Posterior vena cava (tissue), 2 donors: Measurements from ENCODE around the gene NCMAP. TPM values are rescaled to one million over a fixed set of nuclear protein-coding genes. Genes with fewer than 3 reads are reported as not detected.

ENCODE experiments used
- DNase-seq: peaks from one replicate; pipeline ENCODE4 v3.0.0-alpha.2; 2020; ENCODE audit warnings: low spot score
- intact Hi-C, 2 donors: fragments of 100-400 bp; cut with DNase I; formaldehyde crosslinking; loops; one replicate each; pipeline versions ENCODE4 v1.14.1 to v1.14.2; 2022 to 2023
- total RNA-seq, 2 donors: library from RNA; stranded (reverse); fragmentation: NEBNext Ultra II Directional; extraction: Animal tissue kit (Norgen Biotek cat#: 25700); gene quantifications; one replicate each; pipeline ENCODE4 v1.2.1, GENCODE V29; 2021
- donor health status: DM: yes; HTN: yes; CAD: no.
- donor health status: DM: yes; HTN: yes; CAD: no.

The NCMAP gene
- total RNA-seq, 2 donors from 2014 or later, result not detected

DNA sequence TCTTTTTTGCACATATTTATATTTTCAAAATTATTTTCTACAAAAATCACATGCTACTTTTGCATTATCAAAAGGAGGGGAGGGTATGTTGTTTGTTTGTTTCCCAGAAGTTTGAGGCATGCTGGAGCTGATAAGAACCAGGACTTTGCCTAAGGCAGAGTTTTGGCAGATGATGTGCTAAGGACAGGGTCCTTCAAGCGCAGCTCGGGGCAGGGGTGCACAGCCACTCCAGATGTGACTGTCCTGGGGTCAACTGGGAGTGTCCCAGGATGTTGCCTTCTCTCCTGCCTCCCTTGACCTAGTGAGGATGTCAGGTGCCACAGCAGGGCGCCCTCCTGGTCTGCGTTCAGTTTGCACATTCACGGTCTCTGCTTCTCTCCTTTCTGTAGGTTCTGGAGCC, 44.7 kb downstream of the NCMAP start:
- intact Hi-C loops, result no loop called here
- DNase-seq, result no peak

DNA sequence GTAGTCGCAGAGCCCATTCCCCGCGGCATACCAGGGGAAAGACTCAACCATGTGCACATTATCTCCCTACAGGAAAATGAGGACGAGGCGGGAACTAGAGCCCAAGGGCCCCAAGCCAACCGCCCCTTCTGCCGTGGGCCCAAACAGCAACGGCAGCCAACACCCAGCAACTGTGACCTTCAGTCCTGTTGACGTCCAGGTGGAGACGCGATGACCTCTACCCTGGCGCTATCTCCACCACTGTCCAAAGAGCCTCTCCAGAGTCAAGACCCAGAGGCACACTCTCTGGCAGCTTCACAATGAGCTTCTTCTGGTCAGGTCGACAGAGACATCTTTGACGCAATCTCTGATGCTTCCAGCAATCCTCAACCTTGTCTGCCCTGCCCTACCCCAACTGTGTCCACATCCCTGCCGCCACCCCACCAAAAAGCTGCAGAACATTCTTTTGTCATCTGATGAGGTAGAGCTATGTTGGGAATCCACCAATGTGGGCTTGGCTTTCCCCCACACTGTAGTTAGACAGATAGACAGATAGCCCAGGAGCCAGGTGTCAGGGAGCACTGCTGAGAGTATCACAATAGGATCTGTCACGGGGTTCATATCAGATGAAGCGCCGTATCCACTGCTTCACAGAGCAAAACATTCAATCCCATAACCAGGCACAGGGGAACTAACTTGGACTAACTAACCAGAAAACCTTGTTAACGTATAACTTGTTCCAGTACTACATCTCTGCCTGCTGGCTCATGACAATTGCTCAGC, 49.8 kb downstream of the NCMAP start:
- intact Hi-C loops, result no loop called here
- no peak for DNase-seq

- intact Hi-C loops, result no loop called here
- DNase-seq, result no peak
Observed at GRCh38 chr1:24606296-24606605, 50.4 kb downstream of the NCMAP start.

- no peak for DNase-seq
- intact Hi-C loops, result no loop called here
Observed at GRCh38 chr1:24606621-24607020, 50.7 kb downstream of the NCMAP start.

- intact Hi-C loops, result no loop called here
- no peak for DNase-seq
Observed at GRCh38 chr1:24609949-24610517, 54.1 kb downstream of the NCMAP start.

DNA sequence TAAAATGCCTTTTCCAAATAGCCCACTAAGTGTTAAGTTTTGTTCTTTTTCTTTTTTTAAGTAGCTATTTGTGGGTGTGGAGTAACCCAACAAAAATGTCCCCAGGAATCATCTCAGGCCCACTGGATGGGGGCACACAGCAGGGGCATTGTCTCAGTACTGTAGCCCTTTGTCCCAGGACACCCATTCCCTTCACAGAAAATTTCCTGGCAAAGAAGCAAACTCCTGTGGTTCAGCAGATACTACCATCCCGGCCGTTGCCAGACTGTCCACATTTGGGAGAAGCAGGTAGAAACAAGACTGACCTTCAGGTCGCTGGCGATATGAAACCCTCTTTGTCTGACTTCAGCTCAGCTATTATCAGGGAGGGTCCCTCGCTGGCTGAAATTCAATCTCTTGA, 63.5 kb downstream of the NCMAP start:
- intact Hi-C loops, result no loop called here
- no peak for DNase-seq

DNA sequence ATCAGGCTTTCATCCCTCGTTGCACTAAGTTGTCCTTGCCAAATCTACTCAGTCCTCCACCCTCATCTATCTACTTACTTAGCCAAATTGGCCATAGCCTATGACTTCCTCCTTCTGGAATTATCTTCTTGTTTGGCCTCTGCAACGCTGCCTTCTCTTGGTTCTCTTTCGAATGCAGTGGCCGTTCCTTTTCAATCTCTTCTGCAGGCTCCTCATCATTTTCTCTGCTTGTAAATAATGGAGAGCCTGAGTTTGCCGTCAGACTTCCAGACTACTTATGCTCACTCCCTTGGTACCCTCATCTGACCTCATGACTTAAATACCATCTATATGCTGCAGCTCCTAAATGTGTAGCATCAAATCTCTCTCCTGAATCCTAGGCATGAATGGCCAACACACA, 64.8 kb downstream of the NCMAP start:
- intact Hi-C loops, result no loop called here
- no peak for DNase-seq

GRCh38 chr1:24621121-24621520, 65.2 kb downstream of the NCMAP start:
- no peak for DNase-seq
- intact Hi-C loops, result no loop called here

DNA sequence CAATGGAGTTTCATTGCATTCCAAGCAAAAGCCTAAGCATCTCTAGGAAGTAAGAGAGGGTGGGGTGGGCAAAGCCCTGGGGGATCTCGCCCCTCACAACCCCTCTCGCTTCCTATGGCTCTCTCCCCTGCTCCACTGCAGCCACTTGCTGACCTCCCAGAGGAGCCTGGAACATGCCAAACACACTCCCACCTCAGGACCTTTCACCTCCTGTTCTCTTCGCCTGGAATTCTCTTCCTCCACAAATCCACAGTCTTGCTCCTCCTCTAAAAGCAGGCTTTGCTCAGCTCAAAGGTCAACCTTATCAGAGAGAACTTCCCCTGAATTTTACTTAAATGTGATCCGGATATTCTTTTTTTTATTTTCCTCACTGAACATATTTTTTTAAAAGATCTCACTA, 66.3 kb downstream of the NCMAP start:
- no peak for DNase-seq
- intact Hi-C loops, result no loop called here

- intact Hi-C loops, result no loop called here
- DNase-seq, result no peak
Observed at GRCh38 chr1:24632832-24633175, 76.9 kb downstream of the NCMAP start.

- intact Hi-C loops, result no loop called here
Observed at GRCh38 chr1:24635195-24635843, 79.4 kb downstream of the NCMAP start.

GRCh38 chr1:24636661-24637357, 80.9 kb downstream of the NCMAP start:
- no peak for DNase-seq
- intact Hi-C loops, result no loop called here

More at GRCh38 chr1:24635195-24635843, 79.4 kb downstream of the NCMAP start:
- no peak for DNase-seq

DNA sequence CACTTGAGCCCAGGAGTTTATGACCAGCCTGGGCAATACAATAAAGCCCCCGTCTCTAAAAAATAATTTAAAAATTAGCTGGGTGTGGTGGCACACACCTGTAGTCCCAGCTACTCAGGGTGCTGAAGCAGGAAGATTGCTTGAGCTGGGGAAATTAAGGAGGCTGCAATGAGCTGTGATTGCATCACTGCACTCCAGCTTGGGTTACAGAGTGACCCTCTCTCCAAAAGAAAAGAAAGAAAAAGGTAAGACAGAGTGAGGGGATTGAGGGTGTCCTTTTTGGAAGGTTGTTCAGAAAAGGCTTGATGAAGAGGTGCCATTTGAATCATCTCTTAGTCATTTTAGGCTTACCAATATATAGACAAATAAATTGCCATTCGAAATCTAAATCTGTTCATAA, 83.2 kb downstream of the NCMAP start:
- no peak for DNase-seq
- intact Hi-C loops, result no loop called here

DNA sequence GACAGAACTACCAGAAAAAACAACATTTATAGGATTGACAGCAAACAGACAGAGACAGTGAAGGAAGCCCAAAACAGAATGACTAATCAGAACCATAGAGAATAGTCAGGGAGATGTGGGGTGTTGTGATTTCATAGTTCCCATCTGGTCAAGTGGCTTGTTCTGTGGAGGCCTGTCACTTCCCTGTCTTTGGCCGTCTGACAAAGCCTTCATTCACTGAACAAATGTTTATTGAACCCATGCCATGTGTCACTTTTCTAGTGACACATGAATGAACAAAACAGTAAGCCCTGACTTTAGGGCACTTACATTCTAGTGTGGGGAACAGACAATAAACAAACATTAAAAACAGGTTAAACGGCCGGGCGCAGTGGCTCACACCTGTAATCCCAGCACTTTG, 84.0 kb downstream of the NCMAP start:
- no peak for DNase-seq
- intact Hi-C loops, result no loop called here

DNA sequence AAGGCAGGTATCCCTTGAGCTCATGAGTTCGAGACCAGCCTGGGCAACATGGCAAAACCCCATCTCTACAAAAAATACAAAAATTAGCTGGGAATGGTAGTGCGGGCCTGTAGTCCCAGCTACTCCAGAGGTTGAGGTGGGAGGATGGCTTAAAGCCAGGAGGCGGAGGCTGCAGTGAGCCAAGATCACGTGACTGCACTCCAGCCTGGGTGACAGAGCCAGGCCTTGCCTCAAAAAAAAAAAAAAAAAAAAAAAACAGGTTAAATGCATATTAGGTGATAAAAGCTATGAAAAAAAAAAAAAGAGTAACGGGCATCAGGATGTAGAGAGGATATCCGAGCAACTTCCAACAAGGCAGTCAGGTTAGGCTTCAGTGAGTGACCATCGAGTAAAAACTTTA, 84.4 kb downstream of the NCMAP start:
- intact Hi-C loops, result no loop called here
- DNase-seq, result no peak

GRCh38 chr1:24641646-24642151, 85.8 kb downstream of the NCMAP start:
- peak; percentile 88 for DNase-seq
- intact Hi-C loops, result no loop called here

DNA sequence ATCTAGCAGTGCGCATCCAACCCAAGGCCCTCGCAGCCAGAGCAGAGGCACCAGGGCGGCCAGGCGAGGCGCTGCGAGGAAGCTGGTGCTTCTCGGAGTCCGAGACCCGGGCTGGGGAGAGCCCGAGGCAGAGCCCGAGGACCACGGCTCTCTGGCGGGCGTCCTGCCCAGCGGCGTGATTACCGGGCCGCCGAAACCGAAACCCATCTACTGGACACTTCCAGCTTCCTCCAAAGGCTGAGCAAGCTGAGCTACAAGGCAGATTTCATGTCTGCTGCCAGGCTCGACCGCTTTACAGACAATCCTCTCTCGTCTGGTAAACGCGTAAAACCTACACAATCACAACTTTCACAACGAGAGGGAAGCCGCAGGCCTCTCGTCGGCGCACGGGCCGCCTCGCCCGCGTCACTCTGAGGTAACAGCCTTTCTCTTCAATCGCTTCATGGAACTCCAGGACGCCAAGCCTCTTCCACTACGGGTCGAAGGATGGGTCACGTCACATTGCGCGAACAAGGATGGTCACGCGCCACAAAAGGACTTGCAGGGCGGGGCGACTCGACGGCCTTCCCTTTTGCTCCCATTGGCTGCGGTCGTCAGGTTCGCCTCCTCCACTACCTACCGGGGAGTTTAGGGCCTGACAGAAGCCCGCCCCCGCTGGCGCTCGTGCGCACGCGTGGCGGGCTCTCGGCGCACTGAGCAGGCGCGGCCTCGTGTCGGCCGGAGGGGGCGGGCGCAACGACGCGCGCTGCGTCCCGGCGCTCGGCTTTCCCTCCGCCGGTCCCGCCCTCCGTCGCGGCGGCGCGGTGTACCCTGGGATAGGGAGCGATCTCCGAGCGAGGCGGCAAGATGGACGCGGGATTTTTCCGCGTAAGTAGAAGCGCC, 86.8 kb downstream of the NCMAP start, which contains the start of gene SRRM1:
TSS of gene SRRM1 (plus strand) at position 822 of the 882 bp plus-strand sequence. CDS start at position 847, 25 bp downstream.
- intact Hi-C loops, result no loop called here
- peak; percentile 100 for DNase-seq

DNA sequence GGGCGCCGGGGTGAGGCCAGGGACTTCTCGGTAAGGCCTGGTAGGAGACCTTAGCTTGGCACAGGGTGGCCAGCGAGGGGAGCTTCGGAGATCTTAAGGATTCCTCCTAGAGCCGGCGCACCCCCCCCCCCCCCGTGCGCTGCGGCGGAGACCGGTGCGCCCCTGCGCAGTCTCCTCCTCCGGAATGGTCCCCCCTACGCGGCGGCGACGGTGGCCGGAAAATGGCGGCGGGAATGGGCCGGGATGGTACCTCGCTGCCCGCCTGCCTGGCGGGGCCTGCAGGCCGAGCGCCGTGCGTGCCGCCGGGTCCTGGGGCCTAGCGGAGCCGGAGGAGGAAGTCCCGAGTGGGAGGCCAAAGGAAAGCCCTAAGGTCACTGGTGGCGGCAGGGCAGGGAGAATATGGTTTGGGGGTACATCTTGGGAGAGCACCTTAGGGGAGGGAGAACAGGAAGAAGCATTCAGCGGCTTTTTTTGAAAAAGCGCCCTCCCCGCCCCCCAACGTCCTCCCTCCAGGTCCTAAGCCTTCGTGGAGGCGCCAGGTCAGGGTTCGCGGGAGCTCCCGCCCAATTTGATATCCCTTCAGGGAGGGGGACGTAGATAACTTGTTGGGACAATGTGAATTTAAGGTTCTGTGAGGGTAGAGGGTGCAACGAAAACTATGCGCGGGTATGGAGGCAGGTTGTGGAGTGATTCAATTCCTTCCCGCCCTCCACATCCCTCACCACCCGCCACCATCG, 87.6 kb downstream of the NCMAP start:
- DNase-seq, result no peak
- intact Hi-C loops, result no loop called here

GRCh38 chr1:24644100-24644384, 88.2 kb downstream of the NCMAP start:
- no peak for DNase-seq
- intact Hi-C loops, result no loop called here
